Right lobe of liver (tissue), 4 donors: Measurements from ENCODE around the gene HECTD1.

Source experiments
- POLR2A ChIP-seq: fragments of 450-650 bp; IDR thresholded peaks from one replicate; pipeline ENCODE4 v1.6.1; 2017; ENCODE audit warnings: antibody characterized with exemption, mild to moderate bottlenecking
- TF ChIP-seq, protein P1 (sequence below), 4 donors: fragments of 200-600 bp in 3 of 4; fragments of 450-650 bp in 1 of 4; IDR thresholded peaks; one replicate each; pipeline versions ENCODE4 v1.5.1 to v1.8.0; 2016 to 2022; ENCODE audit warnings: antibody characterized with exemption in 4 of 4, mild to moderate bottlenecking in 2 of 4
- donor health status: DM: no; HTN: no; CAD: no.
- donor health status: DM: no; HTN: no; CAD: no.
- donor health status: DM: no; HTN: yes; CAD: no.

- TF ChIP-seq, protein P1, sequence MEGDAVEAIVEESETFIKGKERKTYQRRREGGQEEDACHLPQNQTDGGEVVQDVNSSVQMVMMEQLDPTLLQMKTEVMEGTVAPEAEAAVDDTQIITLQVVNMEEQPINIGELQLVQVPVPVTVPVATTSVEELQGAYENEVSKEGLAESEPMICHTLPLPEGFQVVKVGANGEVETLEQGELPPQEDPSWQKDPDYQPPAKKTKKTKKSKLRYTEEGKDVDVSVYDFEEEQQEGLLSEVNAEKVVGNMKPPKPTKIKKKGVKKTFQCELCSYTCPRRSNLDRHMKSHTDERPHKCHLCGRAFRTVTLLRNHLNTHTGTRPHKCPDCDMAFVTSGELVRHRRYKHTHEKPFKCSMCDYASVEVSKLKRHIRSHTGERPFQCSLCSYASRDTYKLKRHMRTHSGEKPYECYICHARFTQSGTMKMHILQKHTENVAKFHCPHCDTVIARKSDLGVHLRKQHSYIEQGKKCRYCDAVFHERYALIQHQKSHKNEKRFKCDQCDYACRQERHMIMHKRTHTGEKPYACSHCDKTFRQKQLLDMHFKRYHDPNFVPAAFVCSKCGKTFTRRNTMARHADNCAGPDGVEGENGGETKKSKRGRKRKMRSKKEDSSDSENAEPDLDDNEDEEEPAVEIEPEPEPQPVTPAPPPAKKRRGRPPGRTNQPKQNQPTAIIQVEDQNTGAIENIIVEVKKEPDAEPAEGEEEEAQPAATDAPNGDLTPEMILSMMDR (IDR thresholded peaks at IDR 0.05), result no peak
- TF ChIP-seq POLR2A, result no peak
These were observed 85.4 kb downstream of the HECTD1 start for GRCh38 chr14:31122098-31122611.
